Caco-2 (cell line): Measurements from ENCODE around the gene TCEAL7. TPM values are rescaled to one million over a fixed set of nuclear protein-coding genes. Genes with fewer than 3 reads are reported as not detected.

ENCODE experiments used
- total RNA-seq: library from RNA; stranded (reverse); gene quantifications from 2 replicates; pipeline ENCODE4 v1.2.3, GENCODE V29; 2022

The TCEAL7 gene
- total RNA-seq, 1 experiment from 2014 or later: not detected

Other genes with a start within 250 kb of the TCEAL7 start
- 0.41 TPM in 1 of 2 replicates, not detected in the other for gene NXF3, start 237.1 kb upstream of the TCEAL7 start, total RNA-seq
- 2.2 and 2.5 TPM in 2 replicates for gene BEX4, start 115.1 kb upstream of the TCEAL7 start, total RNA-seq
- 21.5 and 22.0 TPM in 2 replicates for gene TCEAL8, start 75.1 kb upstream of the TCEAL7 start, total RNA-seq
- gene TCEAL5, start 53.5 kb upstream of the TCEAL7 start, total RNA-seq: not detected in 2 replicates
- 16.8 and 24.5 TPM in 2 replicates for gene BEX2, start 19.2 kb upstream of the TCEAL7 start, total RNA-seq
- gene TCEAL9, start 26.3 kb downstream of the TCEAL7 start, total RNA-seq: 41.9 and 44.9 TPM in 2 replicates
- gene BEX3, start 46.3 kb downstream of the TCEAL7 start, total RNA-seq: 293 and 367 TPM in 2 replicates
- gene RAB40A, start 189.2 kb downstream of the TCEAL7 start, total RNA-seq: not detected in 2 replicates